IMR-90 (cell line): ENCODE measurements around the gene CAST. TPM values are rescaled to one million over a fixed set of nuclear protein-coding genes. Genes with fewer than 3 reads are reported as not detected.

Experiments used
- ATAC-seq: fragments of 200-7000 bp; cut with Tn5 transposase; 2 replicates; pipeline ENCODE4 v1.9.1; 2020; ENCODE audit warnings: low read depth, mild to moderate bottlenecking, moderate library complexity
- BruUV-seq: library from RNA; stranded (reverse); fragments of 400-500 nt; replicated peaks from 2 replicates; lab custom pipeline; 2021; lab: Mats Ljungman, UMichigan
- CTCF ChIA-PET: fragments of 300-600 bp; formaldehyde crosslinking; extraction: SDS; loops from one replicate; lab custom pipeline; 2021; ENCODE audit warnings: antibody characterized with exemption; lab: Yijun Ruan, JAX
- POLR2A ChIA-PET: fragments of 300-600 bp; sonication (Branson Sonifier 250); formaldehyde crosslinking; loops from one replicate; lab custom pipeline; 2022; ENCODE audit warnings: antibody characterized with exemption; ENCODE audit not compliant: unreplicated experiment; lab: Charles Lee
- DNase-seq: peaks from one replicate; pipeline ENCODE4 v3.0.0; 2013
- H2AFZ ChIP-seq: replicated peaks from 2 replicates; pipeline ENCODE3; 2013; ENCODE audit warnings: low read length, mild to moderate bottlenecking; ENCODE audit not compliant: poor library complexity
- H2AK5ac ChIP-seq: 2 replicates; pipeline ENCODE4 v1.6.1; 2013; ENCODE audit warnings: low read depth, low read length, inconsistent platforms
- H2AK9ac ChIP-seq: replicated peaks from 2 replicates; pipeline ENCODE3; 2013; ENCODE audit warnings: mild to moderate bottlenecking, low read depth, low read length, moderate library complexity; ENCODE audit not compliant: poor library complexity
- H2BK120ac ChIP-seq: 2 replicates; pipeline ENCODE4 v1.6.1; 2013; ENCODE audit warnings: low read depth, low read length, inconsistent platforms
- H2BK15ac ChIP-seq: 3 replicates; pipeline ENCODE4 v1.6.1; 2013; ENCODE audit warnings: low read depth, low read length, inconsistent platforms
- H2BK20ac ChIP-seq: 2 replicates; pipeline ENCODE4 v1.6.1; 2013; ENCODE audit warnings: low read depth, mild to moderate bottlenecking, inconsistent platforms, low read length, moderate library complexity
- H2BK5ac ChIP-seq: 2 replicates; pipeline ENCODE4 v1.6.1; 2013; ENCODE audit warnings: mild to moderate bottlenecking, low read depth, low read length, inconsistent platforms; ENCODE audit not compliant: poor library complexity, severe bottlenecking
- H3K14ac ChIP-seq: replicated peaks from 2 replicates; pipeline ENCODE4 v1.6.1; 2013; ENCODE audit warnings: low read depth, low read length, inconsistent platforms
- H3K18ac ChIP-seq: 2 replicates; pipeline ENCODE4 v1.6.1; 2013; ENCODE audit warnings: low read depth, low read length, control low read depth
- H3K23ac ChIP-seq: 2 replicates; pipeline ENCODE4 v1.6.1; 2013; ENCODE audit warnings: low read depth, low read length, inconsistent platforms
- H3K27ac ChIP-seq: 2 replicates; pipeline ENCODE4 v1.5.1; 2013; ENCODE audit warnings: mild to moderate bottlenecking, control low read depth, low read length; ENCODE audit not compliant: insufficient read depth
- H3K27me3 ChIP-seq: 2 replicates; pipeline ENCODE4 v1.6.1; 2013; ENCODE audit warnings: low read length; ENCODE audit not compliant: control insufficient read depth, insufficient read depth
- H3K36me3 ChIP-seq: 2 replicates; pipeline ENCODE4 v1.6.1; 2013; ENCODE audit warnings: low read length, mixed read lengths; ENCODE audit not compliant: control insufficient read depth, insufficient read depth
- H3K4ac ChIP-seq: 2 replicates; pipeline ENCODE4 v1.6.1; 2013; ENCODE audit warnings: low read depth, low read length, inconsistent platforms
- H3K4me1 ChIP-seq: 2 replicates; pipeline ENCODE4 v1.6.1; 2013; ENCODE audit warnings: low read length, mixed read lengths; ENCODE audit not compliant: control insufficient read depth, insufficient read depth
- H3K4me2 ChIP-seq: 2 replicates; pipeline ENCODE4 v1.6.1; 2013; ENCODE audit warnings: low read depth, mild to moderate bottlenecking, control low read depth, low read length, moderate library complexity
- H3K4me3 ChIP-seq: 2 replicates; pipeline ENCODE4 v1.5.1; 2013; ENCODE audit warnings: low read depth, mild to moderate bottlenecking, control low read depth, low read length, moderate library complexity; ENCODE audit not compliant: insufficient read depth
- H3K56ac ChIP-seq: 2 replicates; pipeline ENCODE4 v1.6.1; 2013; ENCODE audit warnings: low read length, inconsistent platforms; ENCODE audit not compliant: insufficient read depth; ENCODE audit errors: extremely low read depth
- H3K79me1 ChIP-seq, 2 experiments: 2 replicates each; pipeline ENCODE4 v1.6.1; 2013; ENCODE audit warnings: low read length in 2 of 2, inconsistent platforms in 1 of 2, low read depth in 1 of 2
- H3K9ac ChIP-seq: 2 replicates; pipeline ENCODE4 v1.6.1; 2013; ENCODE audit warnings: low read depth, low read length, control low read depth
- H3K9me1 ChIP-seq: 2 replicates; pipeline ENCODE4 v1.6.1; 2013; ENCODE audit warnings: low read length, inconsistent platforms; ENCODE audit not compliant: insufficient read depth
- H3K9me3 ChIP-seq: 2 replicates; pipeline ENCODE4 v1.6.1; 2013; ENCODE audit warnings: low read length; ENCODE audit not compliant: control insufficient read depth, insufficient read depth
- H4K20me1 ChIP-seq: 2 replicates; pipeline ENCODE4 v1.6.1; 2013; ENCODE audit warnings: low read length, inconsistent platforms; ENCODE audit not compliant: insufficient read depth
- H4K5ac ChIP-seq: 2 replicates; pipeline ENCODE4 v1.6.1; 2013; ENCODE audit warnings: mild to moderate bottlenecking, low read depth, low read length, control low read depth
- H4K8ac ChIP-seq, 2 experiments: 2 replicates each; pipeline ENCODE4 v1.6.1; 2013; ENCODE audit warnings: low read depth in 2 of 2, low read length in 2 of 2, control low read depth in 1 of 2, inconsistent platforms in 1 of 2
- H4K91ac ChIP-seq: 2 replicates; pipeline ENCODE4 v1.6.1; 2013; ENCODE audit warnings: low read depth, low read length, inconsistent platforms; ENCODE audit not compliant: insufficient read depth
- BHLHE40 ChIP-seq: fragments of 150-350 bp; IDR thresholded peaks from 2 replicates; pipeline ENCODE4 v1.6.1; 2016; ENCODE audit warnings: mild to moderate bottlenecking, low read depth, low read length
- CEBPB ChIP-seq: IDR thresholded peaks from 2 replicates; pipeline ENCODE4 v1.6.1; 2012; ENCODE audit warnings: low read depth, low read length, improper control_type of control experiment
- CHD1 ChIP-seq: IDR thresholded peaks from 2 replicates; pipeline ENCODE4 v1.6.1; 2012; ENCODE audit warnings: low read depth, low read length, improper control_type of control experiment
- FOS ChIP-seq: fragments of 150-350 bp; IDR thresholded peaks from 2 replicates; pipeline ENCODE4 v1.6.1; 2016; ENCODE audit warnings: low read depth, low read length
- MAZ ChIP-seq: IDR thresholded peaks from 2 replicates; pipeline ENCODE4 v1.6.1; 2012; ENCODE audit warnings: low read depth, mild to moderate bottlenecking, low read length, improper control_type of control experiment, moderate library complexity, borderline replicate concordance
- MXI1 ChIP-seq: IDR thresholded peaks from 2 replicates; pipeline ENCODE4 v1.6.1; 2012; ENCODE audit warnings: low read depth, mild to moderate bottlenecking, low read length, moderate library complexity, borderline replicate concordance
- NFE2L2 ChIP-seq: fragments of 150-350 bp; IDR thresholded peaks from 2 replicates; pipeline ENCODE4 v1.6.1; 2016; ENCODE audit warnings: low read depth, mild to moderate bottlenecking, low read length
- POLR2A ChIP-seq: IDR thresholded peaks from 2 replicates; pipeline ENCODE4 v1.6.1; 2012; ENCODE audit warnings: mild to moderate bottlenecking, low read depth, low read length
- RAD21 ChIP-seq: IDR thresholded peaks from 2 replicates; pipeline ENCODE4 v1.6.1; 2012; ENCODE audit warnings: low read length, improper control_type of control experiment
- RCOR1 ChIP-seq: IDR thresholded peaks from 2 replicates; pipeline ENCODE4 v1.6.1; 2012; ENCODE audit warnings: mild to moderate bottlenecking, low read length, improper control_type of control experiment; ENCODE audit not compliant: insufficient replicate concordance
- RFX5 ChIP-seq: IDR thresholded peaks from 2 replicates; pipeline ENCODE4 v1.8.0; 2012; ENCODE audit warnings: low read depth, mild to moderate bottlenecking, low read length, moderate library complexity
- SMC3 ChIP-seq: fragments of 150-350 bp; IDR thresholded peaks from 2 replicates; pipeline ENCODE4 v1.6.1; 2016; ENCODE audit warnings: low read depth, mild to moderate bottlenecking, antibody characterized with exemption, low read length, moderate library complexity
- WGBS, 2 experiments: methylation state at CpG; one replicate each; pipeline versions ENCODE4 v1.1.5 to v1.1.7; 2013; ENCODE audit warnings: missing lambda C conversion rate in 2 of 2; ENCODE audit not compliant: insufficient read length in 1 of 2; ENCODE audit errors: extremely low coverage in 2 of 2; 5-methylcytosine and 5-hydroxymethylcytosine counted together
- dilution Hi-C: fragments of 300-500 bp; cut with HindIII; formaldehyde crosslinking; loops from one replicate; pipeline ENCODE4 v1.14.3; 2018; ENCODE audit warnings: low sequenced_read_pairs; ENCODE audit not compliant: unreplicated experiment
- in situ Hi-C: fragments of 300-500 bp; cut with MboI; formaldehyde crosslinking; loops from 3 replicates; pipeline ENCODE4 v1.14.3; 2019; ENCODE audit warnings: low sequenced_read_pairs, inconsistent platforms, mixed read lengths
- intact Hi-C: fragments of 100-400 bp; cut with micrococcal nuclease; formaldehyde crosslinking; loops from 2 replicates; pipeline ENCODE4 v1.10.0; 2022
- polyA plus RNA-seq, 3 experiments: library from polyadenylated mRNA; depleted of rRNA; stranded (reverse); fragments of >200 nt; gene quantifications; 2 replicates each; pipeline ENCODE4 v1.2.3, GENCODE V29; 2012; ENCODE audit warnings: low replicate concordance in 1 of 3
- total RNA-seq: library from RNA; depleted of rRNA; stranded (reverse); fragments of >200 nt; gene quantifications from 2 replicates; pipeline ENCODE4 v1.2.3, GENCODE V29; 2012
- TF ChIP-seq, protein P1 (sequence below): fragments of 150-350 bp; IDR thresholded peaks from 2 replicates; pipeline ENCODE4 v1.6.1; 2016; ENCODE audit warnings: low read depth, mild to moderate bottlenecking, low read length, moderate library complexity, borderline replicate concordance
- TF ChIP-seq, protein P2 (sequence below): conservative IDR thresholded peaks from 2 replicates; pipeline ENCODE4 v1.5.1; 2012; ENCODE audit warnings: mild to moderate bottlenecking, low read depth, low read length, improper control_type of control experiment
- TF ChIP-seq, protein P3 (sequence below): fragments of 150-350 bp; IDR thresholded peaks from 2 replicates; pipeline ENCODE4 v1.6.1; 2017; ENCODE audit warnings: mild to moderate bottlenecking, antibody characterized with exemption, low read length, low read depth

CAST gene
- total and polyA plus RNA-seq, 2 of the 4 experiments (the other 2 are of a cell fraction) = 91.3 to 128 TPM

DNA sequence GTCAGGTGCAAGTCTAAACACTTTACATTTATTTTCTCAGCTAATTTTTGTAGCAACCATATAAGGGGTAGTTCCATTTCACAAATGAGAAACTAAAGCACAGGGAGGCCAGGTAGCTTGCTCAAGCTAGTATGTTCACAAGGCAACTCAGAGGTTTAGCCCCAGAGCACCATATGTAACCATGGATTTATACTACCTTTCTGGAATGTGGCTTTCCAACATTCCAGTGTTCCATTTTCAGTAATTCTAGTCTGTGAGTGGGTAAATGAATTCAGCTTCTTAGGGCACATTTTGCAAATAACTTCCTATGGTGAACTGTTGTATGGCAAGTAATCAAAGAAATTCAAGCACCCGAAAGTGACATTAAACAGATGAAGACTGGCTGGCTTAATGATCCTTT, 25.0 kb upstream of the CAST start:
- Histone ChIP-seq H2BK120ac (no peak overlapping the region), H3K79me1 (no peaks in the 10 kb centered on the region), H2BK20ac (no peak overlapping the region), H3K56ac (no peak overlapping the region), H3K14ac (no peak overlapping the region), H2AFZ (no peak overlapping the region), H2AK5ac (no peak overlapping the region), H2BK15ac (no peak overlapping the region), H3K9me1 (no peaks in the 10 kb centered on the region), H3K27ac (no peak overlapping the region), H2AK9ac (no peak overlapping the region), H4K20me1 (no peaks in the 10 kb centered on the region), H3K18ac (no peak overlapping the region), H3K4me2 (no peak overlapping the region), H3K9ac (no peak overlapping the region), H3K23ac (no peak overlapping the region), H4K91ac (no peak overlapping the region), H4K8ac (no peak overlapping the region), H4K5ac (no peak overlapping the region), H3K4ac (no peak overlapping the region), H3K9me3 (no peaks in the 10 kb centered on the region), H2BK5ac (no peak overlapping the region), H3K36me3 (no peaks in the 10 kb centered on the region), H3K4me3 (no peak overlapping the region), H3K4me1 (peaks cover 12% of the 10 kb centered on the region), H3K27me3 (no peaks in the 10 kb centered on the region)
- DNase-seq (no peak), ATAC-seq (no peak)
- WGBS, 2 experiments = no CpG with 5 or more reads among the region's 1 CpG
- in situ Hi-C loops = no loop called here
- POLR2A ChIA-PET = no interaction called here
- intact Hi-C loops = no loop called here
- no TSS peak for BruUV-seq
- dilution Hi-C loops = no loop called here
- CTCF ChIA-PET = interaction anchor here (1.6 kb wide), 1 partner anchor 23 kb away, joined by 4 read pairs; no protein-coding TSS in a partner anchor
- TF ChIP-seq, protein P1, sequence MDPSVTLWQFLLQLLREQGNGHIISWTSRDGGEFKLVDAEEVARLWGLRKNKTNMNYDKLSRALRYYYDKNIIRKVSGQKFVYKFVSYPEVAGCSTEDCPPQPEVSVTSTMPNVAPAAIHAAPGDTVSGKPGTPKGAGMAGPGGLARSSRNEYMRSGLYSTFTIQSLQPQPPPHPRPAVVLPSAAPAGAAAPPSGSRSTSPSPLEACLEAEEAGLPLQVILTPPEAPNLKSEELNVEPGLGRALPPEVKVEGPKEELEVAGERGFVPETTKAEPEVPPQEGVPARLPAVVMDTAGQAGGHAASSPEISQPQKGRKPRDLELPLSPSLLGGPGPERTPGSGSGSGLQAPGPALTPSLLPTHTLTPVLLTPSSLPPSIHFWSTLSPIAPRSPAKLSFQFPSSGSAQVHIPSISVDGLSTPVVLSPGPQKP = no peak
- TF ChIP-seq POLR2A (no peak), MXI1 (no peak), RCOR1 (no peak), BHLHE40 (no peak), CHD1 (no peak), SMC3 (no peak), MAZ (no peak), FOS (no peak), RFX5 (no peak), CEBPB (no peak), RAD21 (no peak), NFE2L2 (no peak)
- TF ChIP-seq, protein P2, sequence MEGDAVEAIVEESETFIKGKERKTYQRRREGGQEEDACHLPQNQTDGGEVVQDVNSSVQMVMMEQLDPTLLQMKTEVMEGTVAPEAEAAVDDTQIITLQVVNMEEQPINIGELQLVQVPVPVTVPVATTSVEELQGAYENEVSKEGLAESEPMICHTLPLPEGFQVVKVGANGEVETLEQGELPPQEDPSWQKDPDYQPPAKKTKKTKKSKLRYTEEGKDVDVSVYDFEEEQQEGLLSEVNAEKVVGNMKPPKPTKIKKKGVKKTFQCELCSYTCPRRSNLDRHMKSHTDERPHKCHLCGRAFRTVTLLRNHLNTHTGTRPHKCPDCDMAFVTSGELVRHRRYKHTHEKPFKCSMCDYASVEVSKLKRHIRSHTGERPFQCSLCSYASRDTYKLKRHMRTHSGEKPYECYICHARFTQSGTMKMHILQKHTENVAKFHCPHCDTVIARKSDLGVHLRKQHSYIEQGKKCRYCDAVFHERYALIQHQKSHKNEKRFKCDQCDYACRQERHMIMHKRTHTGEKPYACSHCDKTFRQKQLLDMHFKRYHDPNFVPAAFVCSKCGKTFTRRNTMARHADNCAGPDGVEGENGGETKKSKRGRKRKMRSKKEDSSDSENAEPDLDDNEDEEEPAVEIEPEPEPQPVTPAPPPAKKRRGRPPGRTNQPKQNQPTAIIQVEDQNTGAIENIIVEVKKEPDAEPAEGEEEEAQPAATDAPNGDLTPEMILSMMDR = no peak
- TF ChIP-seq, protein P3, sequence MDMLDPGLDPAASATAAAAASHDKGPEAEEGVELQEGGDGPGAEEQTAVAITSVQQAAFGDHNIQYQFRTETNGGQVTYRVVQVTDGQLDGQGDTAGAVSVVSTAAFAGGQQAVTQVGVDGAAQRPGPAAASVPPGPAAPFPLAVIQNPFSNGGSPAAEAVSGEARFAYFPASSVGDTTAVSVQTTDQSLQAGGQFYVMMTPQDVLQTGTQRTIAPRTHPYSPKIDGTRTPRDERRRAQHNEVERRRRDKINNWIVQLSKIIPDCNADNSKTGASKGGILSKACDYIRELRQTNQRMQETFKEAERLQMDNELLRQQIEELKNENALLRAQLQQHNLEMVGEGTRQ = no peak
